ENCODE data around the gene SMO. TPM values are rescaled to one million over a fixed set of nuclear protein-coding genes. Genes with fewer than 3 reads are reported as not detected.

SMO gene
- total RNA-seq, result 22.1 TPM

DNA sequence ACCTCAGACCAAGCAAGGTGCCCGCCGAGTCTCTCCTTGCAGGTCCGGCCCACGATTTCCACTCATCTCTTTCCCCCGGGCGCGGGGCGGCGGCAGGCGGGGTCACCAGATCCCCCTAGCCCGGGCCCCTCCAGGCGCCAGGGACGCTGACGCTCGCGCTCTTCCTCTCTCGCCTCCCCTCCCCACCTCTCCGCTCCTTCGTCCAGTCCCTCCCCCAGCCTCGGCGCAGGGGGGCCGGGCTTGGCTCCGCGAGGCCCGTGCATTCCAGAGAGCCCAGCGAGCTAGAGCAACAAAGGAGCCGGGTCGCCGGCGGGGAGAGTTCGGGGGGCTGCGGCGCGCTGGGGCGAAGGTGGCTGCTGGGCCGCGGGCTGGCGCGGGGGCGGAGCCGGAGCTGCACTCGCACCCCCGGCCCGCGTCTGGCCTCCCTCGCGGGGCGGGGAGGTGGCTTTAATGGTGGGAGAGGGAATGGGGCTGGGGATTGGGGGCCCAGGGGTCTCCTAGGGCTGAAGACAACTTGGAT is at the start of gene SMO:
Gene SMO, plus strand, starts transcription at position 262 of the 520 bp plus-strand sequence. CDS start 519 bp downstream, outside the sequence.
- intact Hi-C loops (cut with DNase I), result no loop called here

GRCh38 chr7:129143724-129144094 is 44.7 kb upstream of the SMO start:
- peaks cover 21% of the 10 kb centered on the region for H3K4me1 ChIP-seq
- H3K36me3 ChIP-seq, result no peaks in the 10 kb centered on the region
- DNase-seq (ENCODE audit: extremely low spot score in 2 of 2), result no peak
- no peak for TF ChIP-seq POLR2A (IDR thresholded peaks at IDR 0.05)
- TF ChIP-seq CTCF (IDR thresholded peaks at IDR 0.05), result no peak
- no peak for TF ChIP-seq POLR2AphosphoS5 (IDR thresholded peaks at IDR 0.05; ENCODE audit: insufficient read depth in 1 of 2, low read depth in 1 of 2)
- no peak overlapping the region for H3K27ac ChIP-seq
- H3K9me3 ChIP-seq, result no peaks in the 10 kb centered on the region
- intact Hi-C loops (cut with DNase I), result no loop called here
- H3K4me3 ChIP-seq, result no peak overlapping the region
- H3K27me3 ChIP-seq, result no peaks in the 10 kb centered on the region

More for the DNA sequence above, at the start of gene SMO:
- Histone ChIP-seq H3K4me3 (peak within 1 kb of the TSS; percentile 79 to 84), H3K36me3 (no peaks in the 10 kb centered on the region), H3K27me3 (no peaks in the 10 kb centered on the region), H3K9me3 (no peaks in the 10 kb centered on the region), H3K4me1 (peaks cover 46% of the 10 kb centered on the region), H3K27ac (peak within 1 kb of the TSS; percentile 80)
- TF ChIP-seq POLR2A (IDR thresholded peaks at IDR 0.05) (peak in 1 of 2 donors; percentile 9), POLR2AphosphoS5 (IDR thresholded peaks at IDR 0.05; ENCODE audit: insufficient read depth in 1 of 2, low read depth in 1 of 2) (peak in 1 of 2 donors; percentile 48), CTCF (IDR thresholded peaks at IDR 0.05) (no peak)
- DNase-seq (ENCODE audit: extremely low spot score in 2 of 2), result no peak

DNA sequence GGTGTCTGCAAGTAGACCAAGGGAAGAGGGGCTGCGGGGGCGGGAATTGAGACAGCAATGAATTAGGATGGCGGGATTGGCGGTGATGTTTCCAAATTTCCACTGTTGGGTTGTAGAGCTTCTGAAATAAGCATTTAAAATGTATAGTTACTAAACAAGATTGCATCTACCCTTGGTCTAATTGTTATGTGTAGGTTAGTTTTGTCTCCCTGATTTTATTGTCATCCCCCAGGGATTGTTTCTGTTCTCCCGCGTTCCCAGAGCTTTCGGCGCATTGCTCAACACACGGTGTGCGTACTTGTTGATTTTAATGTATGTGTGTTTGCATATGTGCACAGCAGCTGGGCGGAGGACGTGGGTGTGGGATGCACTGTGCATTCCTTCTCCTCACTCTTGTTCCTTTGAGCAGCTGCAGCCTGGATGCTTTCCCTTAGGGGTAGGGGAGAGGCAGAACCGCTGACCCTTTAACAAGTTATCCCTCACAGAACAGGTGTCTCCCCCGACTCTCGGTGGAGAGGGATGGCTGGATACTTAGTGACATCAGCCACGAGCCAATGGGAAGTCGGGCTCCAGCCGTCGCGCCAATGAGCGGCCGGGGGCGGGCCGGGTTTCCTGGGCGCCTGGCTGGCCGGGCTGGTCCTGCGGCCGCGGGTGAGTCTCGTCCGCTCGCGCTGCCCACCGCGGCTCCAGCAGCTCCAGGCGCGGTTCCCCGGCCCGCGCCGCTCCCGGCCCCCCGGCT is 44.2 kb upstream of the SMO start, which contains the start of gene TSPAN33:
Gene TSPAN33, plus strand, starts transcription at position 613 of the 739 bp plus-strand sequence. CDS start 274 bp downstream, outside the sequence.
- H3K27me3 ChIP-seq, result no peaks in the 10 kb centered on the region
- H3K27ac ChIP-seq, result no peak within 1 kb of the TSS
- TF ChIP-seq POLR2AphosphoS5 (IDR thresholded peaks at IDR 0.05; ENCODE audit: insufficient read depth in 1 of 2, low read depth in 1 of 2), result no peak
- TF ChIP-seq POLR2A (IDR thresholded peaks at IDR 0.05), result no peak
- TF ChIP-seq CTCF (IDR thresholded peaks at IDR 0.05), result no peak
- H3K4me3 ChIP-seq, result peak within 1 kb of the TSS; percentile 49 to 58
- no peak for DNase-seq (ENCODE audit: extremely low spot score in 2 of 2)
- no peaks in the 10 kb centered on the region for H3K36me3 ChIP-seq
- intact Hi-C loops (cut with DNase I), result no loop called here
- no peaks in the 10 kb centered on the region for H3K9me3 ChIP-seq
- H3K4me1 ChIP-seq, result peaks cover 21% of the 10 kb centered on the region

GRCh38 chr7:129144834-129145668 is 43.4 kb upstream of the SMO start:
- Histone ChIP-seq H3K9me3 (no peaks in the 10 kb centered on the region), H3K36me3 (no peaks in the 10 kb centered on the region), H3K27me3 (no peaks in the 10 kb centered on the region), H3K4me1 (peaks cover 21% of the 10 kb centered on the region), H3K4me3 (peak overlapping the region; percentile 49 to 58), H3K27ac (no peak overlapping the region)
- intact Hi-C loops (cut with DNase I), result no loop called here
- DNase-seq (ENCODE audit: extremely low spot score in 2 of 2), result no peak
- TF ChIP-seq POLR2A (IDR thresholded peaks at IDR 0.05) (no peak), CTCF (IDR thresholded peaks at IDR 0.05) (no peak), POLR2AphosphoS5 (IDR thresholded peaks at IDR 0.05; ENCODE audit: insufficient read depth in 1 of 2, low read depth in 1 of 2) (no peak)

Measured in vagina (tissue), 2 donors.